Limb (tissue), 2 donors: Measurements from ENCODE around the gene CGNL1.
A peak's percentile ranks its signal among the peaks of the same experiment; 100 is the strongest.

ENCODE experiments used
- DNase-seq, 2 donors: peaks; one replicate each; pipeline ENCODE4 v3.0.0-alpha.2; 2016; ENCODE audit errors: extremely low spot score in 2 of 2

The CGNL1 gene

GRCh38 chr15:57375827-57376695 is at the start of gene CGNL1:
TSS of gene CGNL1 (plus strand) at chr15:57376505. CDS start at chr15:57438000, 61,495 bp downstream.
- DNase-seq: peak in 1 of 2 donors; percentile 69

- DNase-seq: no peak
Observed at GRCh38 chr15:57327985-57328471, 48.3 kb upstream of the CGNL1 start.

GRCh38 chr15:57328479-57328878 is 47.8 kb upstream of the CGNL1 start:
- DNase-seq: no peak

GRCh38 chr15:57328897-57329296 is 47.4 kb upstream of the CGNL1 start:
- DNase-seq: no peak

- no peak for DNase-seq
Observed at GRCh38 chr15:57329582-57330367, 46.5 kb upstream of the CGNL1 start.

GRCh38 chr15:57330619-57331340 is 45.5 kb upstream of the CGNL1 start:
- no peak for DNase-seq

- DNase-seq: no peak
Observed at GRCh38 chr15:57332326-57332725, 44.0 kb upstream of the CGNL1 start.

GRCh38 chr15:57333487-57333886 is 42.8 kb upstream of the CGNL1 start:
- no peak for DNase-seq

GRCh38 chr15:57334257-57334656 is 42.0 kb upstream of the CGNL1 start:
- no peak for DNase-seq

- DNase-seq: no peak
Observed at GRCh38 chr15:57335293-57335715, 41.0 kb upstream of the CGNL1 start.

GRCh38 chr15:57335719-57336118 is 40.6 kb upstream of the CGNL1 start:
- DNase-seq: no peak

- no peak for DNase-seq
Observed at GRCh38 chr15:57337868-57338411, 38.4 kb upstream of the CGNL1 start.

GRCh38 chr15:57339321-57339720 is 37.0 kb upstream of the CGNL1 start:
- DNase-seq: no peak

GRCh38 chr15:57340682-57341259 is 35.5 kb upstream of the CGNL1 start:
- peak; percentile 72 to 73 for DNase-seq

- no peak for DNase-seq
Observed at GRCh38 chr15:57343048-57343447, 33.3 kb upstream of the CGNL1 start.

- DNase-seq: no peak
Observed at GRCh38 chr15:57343498-57343897, 32.8 kb upstream of the CGNL1 start.

- no peak for DNase-seq
Observed at GRCh38 chr15:57344282-57344681, 32.0 kb upstream of the CGNL1 start.

- DNase-seq: no peak
Observed at GRCh38 chr15:57345584-57345983, 30.7 kb upstream of the CGNL1 start.

- no peak for DNase-seq
Observed at GRCh38 chr15:57348081-57348480, 28.2 kb upstream of the CGNL1 start.

- no peak for DNase-seq
Observed at GRCh38 chr15:57352535-57353316, 23.6 kb upstream of the CGNL1 start.
